Measurements from ENCODE around the gene ENOX1.

- TF ChIP-seq CTCF (IDR thresholded peaks at IDR 0.05) = no peak
- no peak for TF ChIP-seq ATF3 (CRISPR knock-in tag; conservative IDR thresholded peaks at IDR 0.05)
- TF ChIP-seq SP1 (CRISPR knock-in tag; conservative IDR thresholded peaks at IDR 0.05) = no peak
- no peak for TF ChIP-seq ZNF281 (CRISPR knock-in tag; IDR thresholded peaks at IDR 0.05)
- no peak for TF ChIP-seq NR3C1 (CRISPR knock-in tag; conservative IDR thresholded peaks at IDR 0.05; ENCODE audit: low read depth)
- TF ChIP-seq ZNF532 (CRISPR knock-in tag; IDR thresholded peaks at IDR 0.05; ENCODE audit: borderline replicate concordance) = no peak
- TF ChIP-seq NFATC4 (CRISPR knock-in tag; IDR thresholded peaks at IDR 0.05) = no peak
- no peak for TF ChIP-seq IRF2 (CRISPR knock-in tag; IDR thresholded peaks at IDR 0.05; ENCODE audit: borderline replicate concordance, low read depth)
- TF ChIP-seq STAT6 (CRISPR knock-in tag; conservative IDR thresholded peaks at IDR 0.05; ENCODE audit: low read depth) = no peak
- TF ChIP-seq USF1 (CRISPR knock-in tag; IDR thresholded peaks at IDR 0.05) = no peak
- no peak for TF ChIP-seq CREB1 (CRISPR knock-in tag; IDR thresholded peaks at IDR 0.05)
- TF ChIP-seq EMX1 (CRISPR knock-in tag; IDR thresholded peaks at IDR 0.05) = no peak
These were observed 264.0 kb downstream of the ENOX1 start for GRCh38 chr13:43522788-43523187.
